ENCODE measurements around the gene MRPS5. TPM values are rescaled to one million over a fixed set of nuclear protein-coding genes. Genes with fewer than 3 reads are reported as not detected.
"Not testable (repeated sequence)": the region's sequence is repeated elsewhere in the genome, so short reads cannot be mapped to it uniquely, and the experiment has no call there.

MRPS5 gene
- total RNA-seq, 1 donor from 2014 or later, result 56.3 TPM

DNA sequence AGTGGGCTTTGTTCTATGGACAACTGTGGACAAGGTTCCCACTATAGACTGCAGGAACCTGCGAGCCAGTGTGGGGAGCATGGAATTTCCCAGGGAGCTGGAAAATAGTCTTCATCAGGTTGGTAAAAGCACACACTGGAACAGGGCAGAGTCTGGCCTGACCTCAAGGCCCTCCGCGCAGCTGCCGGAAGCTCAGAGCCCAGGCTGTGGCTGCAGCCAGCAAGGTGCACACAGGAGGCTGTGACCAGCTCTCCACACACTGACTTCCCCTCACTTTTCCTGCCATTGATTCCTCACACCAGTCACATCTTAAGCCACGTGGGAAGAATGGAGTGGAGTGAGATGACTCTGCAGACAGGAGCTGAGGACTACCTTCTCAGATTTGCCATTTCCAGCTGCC, 77.0 kb downstream of the MRPS5 start:
- DNase-seq, result peak; percentile 43

DNA sequence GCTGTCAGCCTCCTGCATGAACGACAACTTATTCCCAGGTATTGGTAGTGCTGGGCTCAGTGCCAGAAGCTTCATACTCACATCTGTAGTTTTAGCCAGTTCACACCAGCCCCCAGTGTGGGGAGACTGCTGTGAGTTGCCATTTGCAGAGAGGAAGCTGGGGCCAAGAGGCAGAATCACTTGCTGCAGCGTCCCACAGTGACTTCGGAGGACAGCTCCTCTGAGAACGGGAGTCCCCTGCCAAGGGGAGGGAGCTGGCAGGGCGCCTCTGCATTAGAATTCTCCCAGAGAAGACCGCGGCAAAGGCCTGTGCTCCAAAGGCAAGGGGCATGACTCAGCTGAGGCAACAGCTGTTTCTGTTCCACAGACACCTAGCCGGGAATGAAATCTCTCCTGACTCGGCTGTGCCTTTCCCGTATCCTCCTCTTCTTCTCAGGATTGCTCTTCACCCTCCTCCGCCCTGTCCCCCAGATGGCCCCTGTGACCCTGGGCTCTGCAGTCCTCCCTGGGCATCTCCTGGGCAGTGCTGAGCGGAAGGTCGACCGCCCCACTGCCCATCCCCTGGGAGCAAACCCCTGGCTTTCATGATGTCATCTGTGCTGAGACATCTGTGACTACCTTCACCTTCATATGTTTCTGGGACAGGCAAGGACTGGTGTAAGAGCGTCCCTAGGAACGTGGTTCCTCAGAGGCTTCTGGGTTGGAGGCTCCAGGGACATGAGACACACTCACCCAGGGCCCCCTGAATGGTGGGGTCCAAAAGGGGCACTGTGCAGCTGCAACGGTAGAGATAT, 78.1 kb downstream of the MRPS5 start:
- DNase-seq, result peak; percentile 8

DNA sequence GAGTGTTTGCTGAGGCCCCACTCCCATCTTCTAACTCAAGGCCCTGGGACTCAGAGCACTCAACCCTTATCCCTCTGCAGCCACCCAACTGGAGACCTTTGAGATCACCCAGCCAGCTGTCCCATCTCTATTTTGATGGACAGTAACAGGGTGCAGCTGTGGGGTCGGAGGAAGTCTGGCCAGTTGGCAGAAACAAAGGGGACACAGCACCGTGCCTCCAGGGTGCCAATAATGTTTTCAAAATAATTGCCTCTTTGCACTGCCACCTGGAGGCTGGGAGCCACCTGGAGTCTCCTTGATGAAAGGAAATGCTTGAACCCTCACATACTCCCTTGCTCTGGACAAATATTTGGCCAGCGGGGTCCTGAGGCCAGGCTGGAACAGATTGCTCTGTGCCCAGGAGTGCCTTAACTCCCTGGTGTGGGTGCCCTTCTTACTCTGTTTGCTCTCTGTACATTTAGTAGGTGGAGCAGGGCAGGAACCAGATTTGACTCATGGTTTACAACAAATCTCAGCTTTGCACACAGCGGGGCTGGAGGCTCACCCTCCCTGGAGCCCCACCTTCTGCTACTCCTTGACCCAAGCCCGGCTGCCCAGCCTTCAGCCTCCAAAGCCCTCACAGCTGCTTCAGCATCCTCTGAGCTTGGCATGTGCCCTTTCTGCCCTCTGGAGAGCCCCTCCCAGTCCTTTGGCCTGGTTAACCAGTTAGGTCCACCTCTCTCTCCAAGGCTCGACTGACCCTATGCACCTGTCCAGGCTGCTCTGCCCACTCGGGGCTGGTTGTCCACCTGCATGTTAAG, 78.9 kb downstream of the MRPS5 start:
- no peak for DNase-seq

DNA sequence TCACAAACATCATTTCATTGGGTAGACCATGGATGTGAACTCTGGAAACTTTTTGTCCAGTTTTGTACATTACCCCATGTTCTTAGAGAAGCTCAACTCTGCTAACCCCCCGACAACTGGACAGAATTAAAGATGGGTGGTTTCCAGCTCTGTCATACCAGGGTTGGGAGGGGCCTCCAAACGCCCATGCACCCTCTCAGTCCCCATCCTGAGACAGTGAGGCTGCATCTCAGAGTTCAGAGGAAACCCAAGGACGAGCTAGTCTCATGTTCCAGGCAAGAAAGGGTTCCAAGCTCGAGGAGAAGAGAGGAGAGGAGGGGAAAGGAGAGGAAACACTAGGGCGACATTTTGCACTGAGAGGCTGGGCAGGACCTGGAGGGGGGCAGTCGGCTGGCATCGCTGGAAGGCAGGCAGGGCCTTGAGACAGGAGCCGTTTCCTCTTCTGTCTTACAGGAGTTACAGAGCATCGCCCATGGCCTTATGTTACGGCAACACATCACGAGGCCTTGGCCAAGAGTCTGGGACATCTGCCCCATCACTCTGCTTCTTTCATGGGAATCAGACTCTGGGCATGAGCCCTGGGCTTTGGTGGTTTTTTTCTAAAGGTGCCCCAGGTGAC, 79.7 kb downstream of the MRPS5 start:
- DNase-seq, result no peak

DNA sequence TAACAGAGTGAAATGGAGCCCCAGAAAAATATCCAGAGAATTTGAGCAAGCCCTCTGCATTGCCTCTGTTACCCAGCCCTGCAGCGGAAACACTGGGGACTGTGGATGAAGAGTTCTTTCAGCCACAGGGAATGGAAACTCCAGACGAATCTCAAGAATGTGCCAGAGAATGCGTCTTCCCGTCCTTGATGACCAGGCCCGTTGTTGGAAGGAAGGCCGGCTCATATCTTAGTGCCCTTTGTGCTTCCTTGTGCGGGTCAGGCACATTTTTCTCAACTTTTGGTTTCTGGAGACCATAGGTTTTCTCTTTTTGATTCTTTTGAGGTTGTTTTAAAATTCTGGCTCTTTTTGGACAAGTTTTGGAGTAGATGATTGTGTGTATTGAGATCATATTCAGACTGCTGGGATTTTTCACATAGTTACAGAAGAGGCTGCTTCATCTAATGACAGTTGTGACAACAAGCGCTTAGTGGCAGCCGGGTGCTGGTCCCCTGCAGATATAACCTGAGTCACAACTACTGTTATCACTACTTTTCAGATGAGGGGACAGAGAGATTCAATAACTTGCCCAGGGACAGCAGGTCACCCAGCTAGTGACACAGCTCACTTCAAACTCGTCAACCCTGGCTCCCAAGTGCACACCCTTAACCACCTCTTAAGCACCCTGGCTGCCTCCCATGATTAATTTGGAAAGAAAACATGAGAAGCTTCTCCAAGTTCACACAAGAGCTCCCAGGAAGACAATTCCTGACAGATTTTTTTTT, 80.4 kb downstream of the MRPS5 start:
- DNase-seq, result no peak

DNA sequence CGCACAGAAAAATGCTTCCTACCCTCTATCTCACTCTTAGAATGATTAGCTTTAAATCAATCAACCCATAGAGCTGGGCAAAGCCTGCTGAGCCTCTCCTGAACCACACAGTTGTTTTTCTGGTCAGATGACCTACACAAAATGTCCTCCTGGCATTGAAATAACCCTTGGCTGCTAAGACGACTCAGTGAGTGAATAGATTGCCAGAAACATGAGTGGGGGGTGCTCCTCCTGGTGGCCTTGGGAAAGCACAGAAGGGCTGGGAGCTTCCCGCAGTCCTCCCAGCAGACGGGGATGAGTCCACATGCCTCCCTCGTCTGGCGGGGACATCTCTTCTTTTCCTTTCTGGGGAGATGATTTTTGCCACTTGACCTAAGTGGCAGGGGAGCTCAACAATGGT, 81.2 kb downstream of the MRPS5 start:
- DNase-seq, result no peak

DNA sequence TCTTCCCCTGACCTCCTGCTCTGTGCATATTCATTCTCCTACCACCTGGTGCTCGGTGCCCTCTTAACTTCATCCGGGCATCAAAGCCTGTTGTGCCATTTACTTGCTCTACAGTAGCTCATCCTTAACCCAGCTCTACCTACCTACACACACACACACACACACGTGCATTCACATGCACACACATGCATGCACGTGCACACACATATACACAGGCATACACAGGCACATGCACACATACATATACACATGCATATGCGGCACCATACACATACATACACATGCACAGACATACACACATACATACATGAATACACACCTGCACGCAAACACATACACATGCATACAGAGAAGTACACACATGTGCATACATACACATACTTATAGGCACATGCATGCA, 81.6 kb downstream of the MRPS5 start:
- no peak for DNase-seq

DNA sequence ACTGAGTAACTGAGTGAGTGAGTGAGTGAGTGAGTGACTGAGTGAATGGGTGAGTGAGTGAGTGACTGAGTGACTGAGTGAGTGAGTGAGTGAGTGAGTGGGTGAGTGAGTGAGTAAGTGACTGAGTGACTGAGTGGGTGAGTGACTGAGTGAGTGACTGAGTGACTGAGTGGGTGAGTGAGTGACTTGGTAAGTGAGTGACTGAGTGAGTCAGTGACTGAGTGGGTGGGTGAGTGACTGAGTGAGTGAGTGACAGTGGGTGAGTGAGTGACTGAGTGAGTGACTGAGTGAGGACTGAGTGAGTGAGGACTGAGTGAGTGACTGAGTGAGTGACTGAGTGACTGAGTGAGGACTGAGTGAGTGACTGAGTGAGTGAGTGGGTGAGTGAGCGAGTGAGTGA, 82.2 kb downstream of the MRPS5 start:
- no peak for DNase-seq

DNA sequence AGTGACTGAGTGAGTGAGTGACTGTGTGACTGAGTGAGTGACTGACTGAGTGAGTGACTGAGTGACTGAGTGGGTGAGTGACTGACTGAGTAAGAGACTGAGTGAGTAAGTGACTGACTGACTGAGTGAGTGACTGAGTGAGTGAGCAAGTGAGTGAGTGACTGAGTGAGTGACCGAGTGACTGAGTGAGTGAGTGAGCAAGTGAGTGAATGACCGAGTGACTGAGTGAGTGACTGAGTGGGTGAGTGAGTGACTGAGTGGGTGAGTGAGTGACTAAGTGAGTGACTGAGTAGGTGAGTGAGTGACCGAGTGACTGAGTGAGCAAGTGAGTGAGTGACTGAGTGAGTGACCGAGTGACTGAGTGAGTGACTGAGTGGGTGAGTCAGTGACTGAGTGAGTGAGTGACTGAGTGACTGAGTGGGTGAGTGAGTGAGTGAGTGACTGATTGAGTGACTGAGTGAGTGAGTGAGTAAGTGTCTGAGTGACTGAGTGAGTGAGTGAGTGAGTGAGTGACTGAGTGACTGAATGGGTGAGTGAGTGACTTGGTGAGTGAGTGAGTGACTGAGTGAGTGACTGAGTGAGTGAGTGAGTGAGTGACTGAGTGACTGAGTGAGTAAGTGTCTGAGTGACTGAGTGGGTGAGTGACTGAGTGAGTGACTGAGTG, 82.8 kb downstream of the MRPS5 start:
- DNase-seq, result no peak

DNA sequence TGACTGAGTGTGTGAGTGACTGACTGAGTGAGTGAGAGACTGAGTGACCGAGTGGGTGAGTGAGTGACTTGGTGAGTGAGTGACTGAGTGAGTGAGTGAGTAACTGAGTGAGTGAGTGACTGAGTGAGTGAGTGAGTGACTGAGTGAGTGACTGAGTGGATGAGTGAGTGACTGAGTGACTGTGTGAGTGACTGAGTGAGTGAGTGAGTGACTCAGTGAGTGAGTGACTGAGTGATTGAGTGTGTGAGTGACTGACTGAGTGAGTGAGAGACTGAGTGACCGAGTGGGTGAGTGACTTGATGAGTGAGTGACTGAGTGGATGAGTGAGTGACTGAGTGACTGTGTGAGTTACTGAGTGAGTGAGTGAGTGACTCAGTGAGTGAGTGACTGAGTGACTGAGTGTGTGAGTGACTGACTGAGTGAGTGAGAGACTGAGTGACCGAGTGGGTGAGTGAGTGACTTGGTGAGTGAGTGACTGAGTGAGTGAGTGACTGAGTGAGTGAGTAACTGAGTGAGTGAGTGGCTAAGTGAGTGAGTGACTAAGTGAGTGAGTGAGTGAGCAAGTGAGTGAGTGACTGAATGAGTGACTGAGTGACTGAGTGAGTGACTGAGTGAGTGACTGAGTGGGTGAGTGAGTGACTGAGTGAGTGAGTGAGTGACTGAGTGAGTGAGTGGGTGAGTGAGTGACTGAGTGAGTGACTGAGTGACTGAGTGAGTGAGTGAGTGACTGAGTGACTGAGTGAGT, 83.6 kb downstream of the MRPS5 start:
- DNase-seq, result not testable (repeated sequence)

DNA sequence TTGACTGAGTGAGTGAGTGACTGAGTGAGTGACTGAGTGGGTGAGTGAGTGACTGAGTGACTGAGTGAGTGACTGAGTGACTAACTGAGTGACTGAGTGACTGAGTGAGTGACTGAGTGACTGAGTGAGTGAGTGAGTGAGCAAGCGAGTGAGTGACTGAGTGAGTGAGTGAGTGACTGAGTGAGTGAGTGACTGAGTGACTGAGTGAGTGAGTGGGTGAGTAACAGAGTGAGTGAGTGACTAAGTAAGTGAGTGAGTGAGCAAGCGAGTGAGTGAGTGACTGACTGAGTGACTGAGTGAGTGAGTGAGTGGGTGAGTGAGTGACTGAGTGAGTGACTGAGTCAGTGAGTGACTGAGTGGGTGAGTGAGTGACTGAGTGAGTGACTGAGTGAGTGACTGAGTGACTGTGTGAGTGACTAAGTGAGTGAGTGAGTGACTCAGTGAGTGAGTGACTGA, 84.2 kb downstream of the MRPS5 start:
- DNase-seq, result no peak

DNA sequence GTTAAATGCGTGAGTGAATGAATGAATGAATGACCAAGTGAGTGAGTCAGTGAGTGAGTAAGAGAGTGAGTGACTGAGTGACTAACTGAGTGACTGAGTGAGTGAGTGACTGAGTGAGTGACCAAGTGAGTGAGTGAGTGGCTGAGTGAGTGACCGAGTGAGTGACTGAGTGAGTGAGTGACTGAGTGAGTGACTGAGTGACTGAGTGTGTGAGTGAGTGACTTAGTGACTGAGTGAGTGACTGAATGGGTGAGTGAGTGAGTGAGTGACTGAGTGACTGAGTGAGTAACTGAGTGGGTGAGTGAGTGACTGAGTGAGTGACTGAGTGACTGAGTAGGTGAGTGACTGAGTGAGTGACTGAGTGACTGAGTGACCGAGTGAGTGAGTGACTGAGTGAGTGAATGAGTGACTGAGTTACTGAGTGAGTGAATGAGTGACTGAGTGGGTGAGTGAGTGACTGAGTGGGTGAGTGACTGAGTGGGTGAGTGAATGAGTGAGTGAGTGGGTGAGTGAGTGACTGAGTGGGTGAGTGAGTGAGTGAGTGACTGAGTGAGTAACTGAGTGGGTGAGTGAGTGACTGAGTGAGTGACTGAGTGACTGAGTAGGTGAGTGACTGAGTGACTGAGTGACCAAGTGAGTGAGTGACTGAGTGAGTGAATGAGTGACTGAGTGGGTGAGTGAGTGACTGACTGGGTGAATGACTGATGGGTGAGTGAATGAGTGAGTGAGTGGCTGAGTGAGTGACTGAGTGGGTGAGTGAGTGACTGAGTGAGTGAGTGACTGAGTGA, 84.8 kb downstream of the MRPS5 start:
- DNase-seq, result no peak

Other genes with a start within 250 kb of the MRPS5 start
- 0.88 and 4.8 TPM in 2 replicates for gene MAL, start 96.1 kb downstream of the MRPS5 start, total RNA-seq
- gene ZNF514, start 38.0 kb upstream of the MRPS5 start, total RNA-seq, result 8.7 and 14.0 TPM in 2 replicates
- 8.8 and 12.4 TPM in 2 replicates for gene ZNF2, start 44.0 kb upstream of the MRPS5 start, total RNA-seq
- gene ZNF892, start 85.7 kb upstream of the MRPS5 start, total RNA-seq, result 7.7 and 8.7 TPM in 2 replicates
- 0.05 and 0.34 TPM in 2 replicates for gene PROM2, start 152.6 kb upstream of the MRPS5 start, total RNA-seq
- gene KCNIP3, start 175.5 kb upstream of the MRPS5 start, total RNA-seq, result 0.14 and 0.51 TPM in 2 replicates

Measured in dermis blood vessel endothelial cell (primary cell).